Ascending aorta (tissue), 2 donors: ENCODE data around the gene PAGE2B. TPM values are rescaled to one million over a fixed set of nuclear protein-coding genes. Genes with fewer than 3 reads are reported as not detected.

Experiments
- DNase-seq, 2 donors: peaks; one replicate each; pipeline ENCODE4 v3.0.0-alpha.2; 2019; ENCODE audit warnings: low spot score in 2 of 2
- H3K27ac ChIP-seq, 2 donors: fragments of 200-600 bp; sonication (generic); one replicate each; pipeline ENCODE4 v1.5.1; 2016 to 2017; ENCODE audit warnings: mild to moderate bottlenecking in 1 of 2
- H3K27me3 ChIP-seq: fragments of 200-600 bp; sonication (generic); one replicate; pipeline ENCODE4 v1.5.1; 2017
- H3K36me3 ChIP-seq, 2 donors: fragments of 200-600 bp; sonication (generic); one replicate each; pipeline ENCODE4 v1.5.1; 2016
- H3K4me1 ChIP-seq, 2 donors: fragments of 200-600 bp; sonication (generic); one replicate each; pipeline ENCODE4 v1.5.1; 2016 to 2017; ENCODE audit warnings: mild to moderate bottlenecking in 1 of 2
- H3K4me3 ChIP-seq, 2 donors: fragments of 200-600 bp; sonication (generic); one replicate each; pipeline ENCODE4 v1.5.1; 2016 to 2017; ENCODE audit warnings: mild to moderate bottlenecking in 1 of 2
- H3K9me3 ChIP-seq, 2 donors: fragments of 200-600 bp; sonication (generic); one replicate each; pipeline ENCODE4 v1.5.1; 2016
- intact Hi-C: fragments of 100-400 bp; cut with DNase I; formaldehyde crosslinking; loops from one replicate; pipeline ENCODE4 v1.15.1; 2023
- total RNA-seq: library from RNA; depleted of rRNA; stranded (reverse); fragments of >200 nt; gene quantifications from one replicate; pipeline ENCODE4 v1.1.0, GENCODE V29; 2016
- TF ChIP-seq, protein P1 (sequence below), 3 experiments: fragments of 200-600 bp in 2 of 3; fragments of 450-650 bp in 1 of 3; sonication (generic) in 2 of 3; IDR thresholded peaks; one replicate each; pipeline ENCODE4 v1.5.1; 2016 to 2019; ENCODE audit warnings: antibody characterized with exemption in 3 of 3, mild to moderate bottlenecking in 1 of 3, moderate library complexity in 1 of 3

Gene PAGE2B
- total RNA-seq, 1 donor from 2014 or later = not detected

GRCh38 chrX:55123900-55124299, 49.1 kb downstream of the PAGE2B start:
- intact Hi-C loops = no loop called here
- no peak for DNase-seq
- no peaks in the 10 kb centered on the region for H3K36me3 ChIP-seq
- H3K9me3 ChIP-seq = no peaks in the 10 kb centered on the region
- no peak overlapping the region for H3K27ac ChIP-seq
- no peaks in the 10 kb centered on the region for H3K4me1 ChIP-seq
- H3K4me3 ChIP-seq = no peak overlapping the region
- TF ChIP-seq, protein P1, sequence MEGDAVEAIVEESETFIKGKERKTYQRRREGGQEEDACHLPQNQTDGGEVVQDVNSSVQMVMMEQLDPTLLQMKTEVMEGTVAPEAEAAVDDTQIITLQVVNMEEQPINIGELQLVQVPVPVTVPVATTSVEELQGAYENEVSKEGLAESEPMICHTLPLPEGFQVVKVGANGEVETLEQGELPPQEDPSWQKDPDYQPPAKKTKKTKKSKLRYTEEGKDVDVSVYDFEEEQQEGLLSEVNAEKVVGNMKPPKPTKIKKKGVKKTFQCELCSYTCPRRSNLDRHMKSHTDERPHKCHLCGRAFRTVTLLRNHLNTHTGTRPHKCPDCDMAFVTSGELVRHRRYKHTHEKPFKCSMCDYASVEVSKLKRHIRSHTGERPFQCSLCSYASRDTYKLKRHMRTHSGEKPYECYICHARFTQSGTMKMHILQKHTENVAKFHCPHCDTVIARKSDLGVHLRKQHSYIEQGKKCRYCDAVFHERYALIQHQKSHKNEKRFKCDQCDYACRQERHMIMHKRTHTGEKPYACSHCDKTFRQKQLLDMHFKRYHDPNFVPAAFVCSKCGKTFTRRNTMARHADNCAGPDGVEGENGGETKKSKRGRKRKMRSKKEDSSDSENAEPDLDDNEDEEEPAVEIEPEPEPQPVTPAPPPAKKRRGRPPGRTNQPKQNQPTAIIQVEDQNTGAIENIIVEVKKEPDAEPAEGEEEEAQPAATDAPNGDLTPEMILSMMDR (IDR thresholded peaks at IDR 0.05) = no peak
- H3K27me3 ChIP-seq = no peaks in the 10 kb centered on the region

DNA sequence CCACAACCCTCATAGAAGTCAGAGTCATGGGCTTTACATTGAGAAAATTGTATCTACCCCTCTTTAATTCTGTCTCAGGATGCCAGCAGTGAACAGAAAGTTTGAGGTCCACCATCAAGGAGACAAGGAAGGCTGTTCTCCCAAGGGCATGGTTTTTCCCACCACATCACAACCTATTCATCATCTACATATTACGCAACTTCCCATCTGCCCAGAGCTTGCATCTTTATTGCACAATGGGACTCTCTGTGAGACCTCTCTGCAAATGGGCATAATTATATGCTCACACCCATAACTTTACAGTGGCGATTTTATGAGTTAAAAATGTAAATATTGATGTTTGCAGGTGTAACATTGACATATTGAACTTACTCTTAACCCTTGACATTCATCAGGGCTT, 52.9 kb downstream of the PAGE2B start:
- DNase-seq = no peak
- Histone ChIP-seq H3K4me1 (no peaks in the 10 kb centered on the region), H3K36me3 (no peaks in the 10 kb centered on the region), H3K27ac (no peak overlapping the region), H3K4me3 (no peak overlapping the region), H3K9me3 (no peaks in the 10 kb centered on the region), H3K27me3 (no peaks in the 10 kb centered on the region)
- TF ChIP-seq, protein P1 (IDR thresholded peaks at IDR 0.05) = no peak
- intact Hi-C loops = no loop called here

Other genes starting within 250 kb of the PAGE2B start
- 1.4 TPM for gene TRO, start 154.2 kb upstream of the PAGE2B start, total RNA-seq
- gene PFKFB1, start 80.8 kb upstream of the PAGE2B start, total RNA-seq = not detected
- 31.5 TPM for gene APEX2, start 74.7 kb upstream of the PAGE2B start, total RNA-seq
- 6.9 TPM for gene ALAS2, start 44.1 kb upstream of the PAGE2B start, total RNA-seq
- not detected for gene PAGE2, start 14.0 kb downstream of the PAGE2B start, total RNA-seq
- gene PAGE5, start 145.3 kb downstream of the PAGE2B start, total RNA-seq = not detected
- not detected for gene PAGE3, start 189.9 kb downstream of the PAGE2B start, total RNA-seq